ENCODE results near the gene KRTAP5-5.
"Not testable (repeated sequence)": the region's sequence is repeated elsewhere in the genome, so short reads cannot be mapped to it uniquely, and the experiment has no call there.

Gene KRTAP5-5

GRCh38 chr11:1604181-1604580 is 25.4 kb upstream of the KRTAP5-5 start:
- DNase-seq = no peak
- intact Hi-C loops (cut with DNase I) = no loop called here

GRCh38 chr11:1604711-1605110 is 24.9 kb upstream of the KRTAP5-5 start:
- no peak for DNase-seq
- intact Hi-C loops (cut with DNase I) = no loop called here

GRCh38 chr11:1605923-1606322 is 23.7 kb upstream of the KRTAP5-5 start:
- DNase-seq; intact Hi-C loops (cut with DNase I): not testable (repeated sequence)

- intact Hi-C loops (cut with DNase I); DNase-seq: not testable (repeated sequence)
Measured at GRCh38 chr11:1607156-1607845, 22.3 kb upstream of the KRTAP5-5 start.

- DNase-seq; intact Hi-C loops (cut with DNase I): not testable (repeated sequence)
Measured at GRCh38 chr11:1607901-1608300, 21.7 kb upstream of the KRTAP5-5 start.

DNA sequence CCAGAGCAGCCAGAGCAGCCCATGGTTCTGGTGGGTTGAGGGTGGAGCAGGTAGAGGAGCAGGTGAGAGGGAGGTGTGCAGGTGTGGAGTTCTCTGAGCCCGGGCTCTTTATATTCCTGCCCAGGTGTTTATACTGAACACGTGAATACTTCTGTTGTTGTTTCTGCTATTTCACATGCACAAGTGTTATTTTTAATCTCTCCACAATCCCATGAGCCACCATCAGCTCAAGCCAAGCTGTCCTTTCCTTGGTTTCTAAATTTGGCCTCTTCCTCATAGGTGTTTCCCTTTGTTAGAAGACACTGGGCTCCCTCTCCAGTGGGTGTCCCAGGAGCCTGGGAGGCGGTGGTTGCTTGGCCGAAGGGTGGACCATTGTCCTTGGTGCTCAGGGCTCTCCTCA is 21.2 kb upstream of the KRTAP5-5 start, which contains the start of gene KRTAP5-3:
TSS of gene KRTAP5-3 (minus strand) at position 101 of the 400 bp plus-strand sequence. CDS start at position 23, 78 bp downstream.
- intact Hi-C loops (cut with DNase I) = no loop called here

GRCh38 chr11:1618231-1618630 is 11.3 kb upstream of the KRTAP5-5 start:
- DNase-seq = no peak
- intact Hi-C loops (cut with DNase I) = no loop called here

More for the DNA sequence above, 21.2 kb upstream of the KRTAP5-5 start, which contains the start of gene KRTAP5-3:
- no peak for DNase-seq

- intact Hi-C loops (cut with DNase I) = no loop called here
- no peak for DNase-seq
Measured at GRCh38 chr11:1619449-1619848, 10.1 kb upstream of the KRTAP5-5 start.

DNA sequence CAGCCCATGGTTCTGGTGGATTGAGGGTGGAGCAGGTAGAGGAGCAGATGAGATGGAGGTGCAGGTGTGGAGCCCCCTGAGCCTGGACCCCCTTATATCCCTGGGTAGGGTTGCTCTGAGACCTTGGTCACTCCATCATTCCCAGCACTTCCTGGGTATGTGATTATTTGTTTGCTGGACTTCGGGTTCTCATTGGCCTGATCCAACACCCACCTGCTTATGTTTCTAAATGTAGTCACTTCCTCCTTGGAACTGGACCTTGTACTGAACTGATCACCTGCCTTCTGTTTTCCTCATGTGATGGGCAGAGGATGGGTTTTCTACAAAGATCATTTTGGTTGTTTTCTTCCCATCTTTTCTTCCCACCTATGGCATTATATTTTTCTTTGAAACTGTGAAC is 7.5 kb upstream of the KRTAP5-5 start, which contains the start of gene KRTAP5-4:
TSS of gene KRTAP5-4 (minus strand) at position 53 of the 400 bp plus-strand sequence. CDS start at position 8, 45 bp downstream.
- DNase-seq = no peak
- intact Hi-C loops (cut with DNase I) = no loop called here

GRCh38 chr11:1623716-1624115 is 5.9 kb upstream of the KRTAP5-5 start:
- no peak for DNase-seq
- intact Hi-C loops (cut with DNase I) = no loop called here

- no peak for DNase-seq
- intact Hi-C loops (cut with DNase I) = no loop called here
Measured at GRCh38 chr11:1624621-1625020, 5.0 kb upstream of the KRTAP5-5 start.

DNA sequence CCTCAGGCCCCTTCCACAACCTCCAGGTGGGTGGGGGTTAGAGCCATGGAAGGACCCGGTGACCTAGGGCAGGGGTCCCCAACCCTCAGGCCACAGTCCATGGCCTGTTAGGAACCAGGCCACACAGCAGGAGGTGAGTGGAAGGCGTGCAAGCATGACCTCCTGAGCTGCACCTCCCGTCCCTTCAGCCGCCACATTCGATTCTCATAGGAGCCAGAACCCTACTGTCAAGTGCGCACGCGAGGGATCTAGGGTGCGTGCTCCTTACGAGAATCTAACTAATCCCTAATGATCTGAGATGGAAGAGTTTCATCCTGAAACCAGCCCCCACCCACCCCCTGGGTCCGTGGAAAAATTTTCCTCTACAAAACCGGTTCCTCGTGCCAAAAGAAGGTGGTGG is 4.0 kb upstream of the KRTAP5-5 start:
- intact Hi-C loops (cut with DNase I) = no loop called here
- DNase-seq = no peak

GRCh38 chr11:1628506-1629325 is 859 bp upstream of the KRTAP5-5 start:
- intact Hi-C loops (cut with DNase I) = no loop called here
- DNase-seq = peak in 41 of 42 donors; percentile 25 to 89 (median 71)

DNA sequence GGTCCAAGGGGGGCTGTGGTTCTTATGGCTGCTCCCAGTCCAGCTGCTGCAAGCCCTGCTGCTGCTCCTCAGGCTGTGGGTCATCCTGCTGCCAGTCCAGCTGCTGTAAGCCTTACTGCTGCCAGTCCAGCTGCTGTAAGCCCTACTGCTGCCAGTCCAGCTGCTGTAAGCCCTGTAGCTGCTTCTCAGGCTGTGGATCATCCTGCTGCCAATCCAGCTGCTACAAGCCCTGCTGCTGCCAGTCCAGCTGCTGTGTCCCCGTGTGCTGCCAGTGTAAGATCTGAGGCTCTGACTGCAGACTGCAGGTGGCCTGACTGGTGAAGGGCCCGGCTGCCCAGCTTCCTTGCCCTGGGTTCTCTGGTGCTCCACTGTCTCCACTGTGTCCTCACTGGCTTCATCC is 696 bp downstream of the KRTAP5-5 start:
- no peak for DNase-seq
- intact Hi-C loops (cut with DNase I) = loop anchor here (5.0 kb wide), 1 partner anchor 83 kb away; no protein-coding TSS in a partner anchor

- intact Hi-C loops (cut with DNase I) = loop anchor here (5.0 kb wide), 1 partner anchor 84 kb away; no protein-coding TSS in a partner anchor
- DNase-seq = no peak
Measured at GRCh38 chr11:1631066-1631568, 1.5 kb downstream of the KRTAP5-5 start.

GRCh38 chr11:1632053-1632714 is 2.6 kb downstream of the KRTAP5-5 start:
- DNase-seq = no peak
- intact Hi-C loops (cut with DNase I) = loop anchor here (5.0 kb wide), 1 partner anchor 85 kb away; no protein-coding TSS in a partner anchor

- DNase-seq = no peak
- intact Hi-C loops (cut with DNase I) = loop anchor here (5.0 kb wide), 1 partner anchor 87 kb away; no protein-coding TSS in a partner anchor
Measured at GRCh38 chr11:1633864-1634263, 4.3 kb downstream of the KRTAP5-5 start.

DNA sequence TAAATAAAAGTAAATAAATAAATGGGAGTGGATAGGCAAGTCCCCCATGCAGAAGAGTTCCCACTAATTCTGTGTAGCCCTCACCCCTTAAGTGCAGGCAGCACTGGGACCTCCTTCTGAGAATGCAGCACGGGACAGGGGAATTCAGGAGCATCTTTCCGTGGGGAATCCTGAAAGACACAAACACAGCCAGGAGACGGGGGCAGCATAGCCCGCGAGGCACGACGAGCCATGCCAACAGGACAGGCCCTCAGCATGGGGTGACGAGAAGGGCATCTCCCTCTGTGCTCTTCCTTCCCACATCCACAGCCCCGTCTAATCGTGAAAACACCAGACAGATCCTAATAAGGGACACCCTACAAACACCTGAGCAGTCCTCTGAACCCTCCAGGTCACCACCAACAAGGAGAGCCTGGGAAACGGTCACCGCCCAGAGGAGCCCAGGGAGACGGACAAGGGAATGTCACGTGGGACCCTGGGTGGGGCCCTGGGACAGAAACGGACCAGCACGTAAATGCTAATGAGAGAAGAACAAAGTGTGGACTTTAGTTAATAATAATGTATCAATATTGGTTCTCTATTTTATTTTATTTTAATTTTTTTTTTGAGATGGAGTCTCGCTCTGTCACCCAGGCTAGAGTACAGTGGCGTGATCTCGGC is 6.8 kb downstream of the KRTAP5-5 start:
- intact Hi-C loops (cut with DNase I) = no loop called here
- no peak for DNase-seq

DNA sequence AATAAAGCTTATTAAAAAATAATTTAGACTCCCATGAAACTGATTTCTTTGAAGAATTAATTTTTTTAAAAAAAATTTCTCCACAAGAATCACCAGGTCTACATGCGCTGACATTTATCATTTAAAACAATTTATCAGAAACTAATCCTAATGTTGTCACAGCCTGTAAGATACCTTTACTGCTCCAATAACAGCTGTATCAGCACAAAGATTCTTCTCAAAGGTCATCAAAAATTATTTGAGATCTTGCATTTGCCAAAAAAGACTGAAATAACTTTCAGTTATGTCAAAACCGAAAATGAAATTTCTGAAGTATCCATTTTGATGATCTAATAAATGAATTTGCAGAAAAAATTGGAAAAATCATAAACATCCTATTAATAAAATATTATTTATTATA is 8.1 kb downstream of the KRTAP5-5 start:
- intact Hi-C loops (cut with DNase I) = no loop called here

More for the DNA sequence above, 8.1 kb downstream of the KRTAP5-5 start:
- DNase-seq = no peak

Data from head of caudate nucleus (tissue), 42 donors.